Measurements from ENCODE around the gene PAXX.

- TF ChIP-seq POLR2A (IDR thresholded peaks at IDR 0.05; ENCODE audit: low read depth, low read length) = no peak
- TF ChIP-seq POLR2AphosphoS5 (IDR thresholded peaks at IDR 0.05; ENCODE audit: low read depth, low read length) = no peak
- no peak for TF ChIP-seq SPI1 (IDR thresholded peaks at IDR 0.05; ENCODE audit: low read depth, low read length)
- TF ChIP-seq PAX5 (IDR thresholded peaks at IDR 0.05; ENCODE audit: insufficient read depth, low read length, severe bottlenecking) = no peak
- no peak for TF ChIP-seq TAF1 (IDR thresholded peaks at IDR 0.05; ENCODE audit: low read depth, low read length)
Measured at GRCh38 chr9:136995772-136996311, 3.6 kb downstream of the PAXX start.

Data from GM12891 (cell line).